Suprapubic skin (tissue), 4 donors: Measurements from ENCODE around the gene CCDC57. TPM values are rescaled to one million over a fixed set of nuclear protein-coding genes. Genes with fewer than 3 reads are reported as not detected.

ENCODE experiments used
- DNase-seq, 2 donors: peaks; one replicate each; pipeline ENCODE4 v3.0.0-alpha.2; 2019; ENCODE audit warnings: low spot score in 2 of 2
- H3K27ac ChIP-seq: fragments of 200-600 bp; sonication (generic); one replicate; pipeline ENCODE4 v1.5.1; 2019
- H3K27me3 ChIP-seq: fragments of 200-600 bp; sonication (generic); one replicate; pipeline ENCODE4 v1.5.1; 2019
- H3K36me3 ChIP-seq: fragments of 200-600 bp; sonication (generic); one replicate; pipeline ENCODE4 v1.5.1; 2019
- H3K4me1 ChIP-seq: fragments of 200-600 bp; sonication (generic); one replicate; pipeline ENCODE4 v1.5.1; 2019
- H3K4me3 ChIP-seq: fragments of 200-600 bp; sonication (generic); one replicate; pipeline ENCODE4 v1.5.1; 2019; ENCODE audit warnings: mild to moderate bottlenecking
- H3K9me3 ChIP-seq: fragments of 200-600 bp; sonication (generic); one replicate; pipeline ENCODE4 v1.5.1; 2019
- CTCF ChIP-seq, 2 donors: fragments of 200-600 bp in 1 of 2; fragments of 450-650 bp in 1 of 2; sonication (generic) in 1 of 2; IDR thresholded peaks; one replicate each; pipeline ENCODE4 v1.5.1; 2016 to 2019; ENCODE audit warnings: antibody characterized with exemption in 2 of 2, mild to moderate bottlenecking in 1 of 2, moderate library complexity in 1 of 2
- EP300 ChIP-seq: sonication (generic); formaldehyde crosslinking; IDR thresholded peaks from one replicate; pipeline ENCODE4 v1.6.1; 2017; ENCODE audit warnings: antibody characterized with exemption
- POLR2A ChIP-seq, 2 donors: fragments of 450-650 bp; IDR thresholded peaks; one replicate each; pipeline ENCODE4 v1.6.1; 2017; ENCODE audit warnings: antibody characterized with exemption in 2 of 2, mild to moderate bottlenecking in 2 of 2, moderate library complexity in 2 of 2
- POLR2AphosphoS5 ChIP-seq, 3 donors: sonication (generic); formaldehyde crosslinking; IDR thresholded peaks; one replicate each; pipeline ENCODE4 v1.6.1; 2017; ENCODE audit warnings: antibody characterized with exemption in 3 of 3
- WGBS: methylation state at CpG from one replicate; pipeline ENCODE4 v1.1.5; 2018; 5-methylcytosine and 5-hydroxymethylcytosine counted together
- total RNA-seq, 4 donors: library from RNA; depleted of rRNA; stranded (reverse); fragments of >200 nt; gene quantifications; one replicate each; pipeline ENCODE4 v1.1.0, GENCODE V29; 2016

CCDC57 gene
- total RNA-seq, 4 donors from 2014 or later = 16.1 to 29.8 (median 20.3) TPM

GRCh38 chr17:82082456-82082855 lies 130.2 kb downstream of the CCDC57 start:
- Histone ChIP-seq H3K9me3 (no peaks in the 10 kb centered on the region), H3K4me3 (no peak overlapping the region), H3K4me1 (peaks cover 4% of the 10 kb centered on the region), H3K27ac (no peak overlapping the region), H3K36me3 (peaks cover 93% of the 10 kb centered on the region), H3K27me3 (no peaks in the 10 kb centered on the region)
- TF ChIP-seq CTCF (IDR thresholded peaks at IDR 0.05) (no peak), POLR2AphosphoS5 (IDR thresholded peaks at IDR 0.05) (no peak), EP300 (no peak), POLR2A (IDR thresholded peaks at IDR 0.05) (no peak)
- no peak for DNase-seq
- WGBS = 90% methylated on average over 6 of the region's 19 CpGs

- H3K27ac ChIP-seq = no peak overlapping the region
- 100% methylated on average over 1 of the region's 22 CpGs for WGBS
- no peak for TF ChIP-seq POLR2AphosphoS5 (IDR thresholded peaks at IDR 0.05)
- no peak for TF ChIP-seq POLR2A (IDR thresholded peaks at IDR 0.05)
- no peak for TF ChIP-seq CTCF (IDR thresholded peaks at IDR 0.05)
- no peak for TF ChIP-seq EP300
- DNase-seq = no peak
- no peaks in the 10 kb centered on the region for H3K9me3 ChIP-seq
- H3K4me1 ChIP-seq = peaks cover 4% of the 10 kb centered on the region
- peaks cover 88% of the 10 kb centered on the region for H3K36me3 ChIP-seq
- no peaks in the 10 kb centered on the region for H3K27me3 ChIP-seq
- H3K4me3 ChIP-seq = no peak overlapping the region
These were observed 130.7 kb downstream of the CCDC57 start for GRCh38 chr17:82081966-82082365.

GRCh38 chr17:82081546-82081945 lies 131.1 kb downstream of the CCDC57 start:
- Histone ChIP-seq H3K27ac (no peak overlapping the region), H3K4me1 (peaks cover 4% of the 10 kb centered on the region), H3K9me3 (no peaks in the 10 kb centered on the region), H3K27me3 (no peaks in the 10 kb centered on the region), H3K36me3 (peaks cover 84% of the 10 kb centered on the region), H3K4me3 (no peak overlapping the region)
- WGBS = no CpG with 5 or more reads among the region's 20 CpGs
- DNase-seq = no peak
- TF ChIP-seq CTCF (IDR thresholded peaks at IDR 0.05) (no peak), EP300 (no peak), POLR2AphosphoS5 (IDR thresholded peaks at IDR 0.05) (no peak), POLR2A (IDR thresholded peaks at IDR 0.05) (no peak)

GRCh38 chr17:82080789-82081464 lies 131.7 kb downstream of the CCDC57 start:
- no peak overlapping the region for H3K4me3 ChIP-seq
- no peak overlapping the region for H3K27ac ChIP-seq
- H3K36me3 ChIP-seq = peaks cover 78% of the 10 kb centered on the region
- DNase-seq = no peak
- no peaks in the 10 kb centered on the region for H3K27me3 ChIP-seq
- H3K4me1 ChIP-seq = peaks cover 4% of the 10 kb centered on the region
- H3K9me3 ChIP-seq = no peaks in the 10 kb centered on the region
- TF ChIP-seq CTCF (IDR thresholded peaks at IDR 0.05) (no peak), EP300 (no peak), POLR2AphosphoS5 (IDR thresholded peaks at IDR 0.05) (no peak), POLR2A (IDR thresholded peaks at IDR 0.05) (no peak)
- WGBS = 94% methylated on average over 14 of the region's 44 CpGs

- WGBS = 94% methylated on average over 11 of the region's 36 CpGs
- TF ChIP-seq EP300 (no peak), POLR2AphosphoS5 (IDR thresholded peaks at IDR 0.05) (no peak), POLR2A (IDR thresholded peaks at IDR 0.05) (no peak), CTCF (IDR thresholded peaks at IDR 0.05) (no peak)
- H3K4me1 ChIP-seq = peaks cover 4% of the 10 kb centered on the region
- H3K36me3 ChIP-seq = peaks cover 71% of the 10 kb centered on the region
- no peak overlapping the region for H3K27ac ChIP-seq
- no peaks in the 10 kb centered on the region for H3K9me3 ChIP-seq
- H3K27me3 ChIP-seq = no peaks in the 10 kb centered on the region
- DNase-seq = no peak
- no peak overlapping the region for H3K4me3 ChIP-seq
These were observed 132.4 kb downstream of the CCDC57 start for GRCh38 chr17:82080048-82080788.
